HG03558 (cell line): ENCODE data around the gene MROH7.

Experiments used
- ATAC-seq: cut with Tn5 transposase; IDR thresholded peaks from one replicate; pipeline ENCODE4 v1.9.1; 2021; ENCODE audit warnings: moderate number of reproducible peaks; ENCODE audit not compliant: unreplicated experiment; ENCODE audit errors: extremely low read depth

The MROH7 gene

DNA sequence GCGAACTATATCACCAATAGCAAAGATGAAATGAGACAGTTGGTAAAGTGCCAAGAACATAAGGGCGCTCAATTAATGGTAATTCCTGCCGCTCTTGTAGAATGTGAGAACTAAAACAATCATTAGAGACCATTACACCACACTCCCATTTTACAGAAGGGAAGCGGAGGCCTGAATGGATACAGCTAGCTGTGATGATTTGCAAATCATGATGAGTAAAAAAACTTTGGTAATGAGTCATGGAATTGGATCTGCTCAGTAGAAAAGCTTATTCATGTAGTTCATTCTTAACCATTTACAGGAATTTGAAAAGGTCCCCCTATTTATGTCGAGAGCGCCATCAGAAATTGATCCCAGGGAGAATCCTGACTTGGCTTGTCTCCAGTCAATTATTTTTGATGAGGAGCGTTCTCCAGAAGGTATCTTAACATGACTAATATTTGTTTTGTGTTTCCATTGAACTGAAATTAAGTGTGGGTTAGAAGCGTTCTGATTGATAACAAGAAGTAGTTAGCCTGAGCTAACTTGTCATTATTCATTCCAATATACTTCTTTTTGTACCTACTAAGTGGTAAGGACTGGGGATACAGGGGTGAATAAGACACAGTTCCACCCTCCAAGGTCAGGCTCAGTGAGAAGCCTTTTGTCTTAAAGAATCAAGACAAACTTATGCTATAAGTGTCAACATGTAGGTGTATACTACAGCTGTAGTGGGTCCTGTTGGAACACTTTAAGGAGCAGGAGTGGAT is 74.9 kb downstream of the MROH7 start:
- no peak for ATAC-seq

DNA sequence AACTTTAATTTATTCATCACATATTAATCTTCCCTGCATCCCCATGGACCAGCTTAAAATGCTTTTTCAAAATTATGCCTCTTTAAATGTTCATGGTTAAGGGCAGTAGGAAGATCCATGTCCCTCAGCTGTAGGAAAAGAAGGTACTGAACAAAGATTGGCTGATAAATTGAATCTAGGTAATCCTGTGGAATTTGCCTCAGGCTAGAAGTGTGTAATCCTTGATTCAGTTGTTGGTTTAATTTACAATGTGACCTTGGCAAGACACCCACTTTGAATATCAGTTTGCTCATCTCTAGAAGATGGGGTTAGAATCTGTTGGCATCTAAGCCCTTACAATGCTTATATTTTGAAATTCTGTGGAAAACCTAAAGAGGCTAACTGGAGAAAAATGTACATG is 80.1 kb downstream of the MROH7 start:
- no peak for ATAC-seq

DNA sequence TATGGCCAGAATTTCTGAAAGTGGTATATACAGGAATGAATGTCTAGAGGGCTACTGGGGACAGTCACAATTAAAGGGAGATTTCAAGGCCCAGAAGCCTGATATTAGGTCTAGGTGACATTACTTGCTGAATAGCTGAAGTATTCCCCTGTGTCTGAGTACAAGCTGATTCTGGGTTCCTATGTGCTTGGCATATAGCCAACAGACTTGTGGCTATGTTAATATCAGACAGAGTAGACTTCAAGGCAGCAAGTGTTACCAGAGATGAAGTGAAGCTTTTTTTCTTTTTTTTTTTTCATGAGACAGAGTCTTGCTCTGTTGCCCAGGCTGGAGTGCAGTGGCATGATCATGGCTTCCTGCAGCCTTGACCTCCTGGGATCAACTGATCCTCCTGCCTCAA is 82.4 kb downstream of the MROH7 start:
- no peak for ATAC-seq

DNA sequence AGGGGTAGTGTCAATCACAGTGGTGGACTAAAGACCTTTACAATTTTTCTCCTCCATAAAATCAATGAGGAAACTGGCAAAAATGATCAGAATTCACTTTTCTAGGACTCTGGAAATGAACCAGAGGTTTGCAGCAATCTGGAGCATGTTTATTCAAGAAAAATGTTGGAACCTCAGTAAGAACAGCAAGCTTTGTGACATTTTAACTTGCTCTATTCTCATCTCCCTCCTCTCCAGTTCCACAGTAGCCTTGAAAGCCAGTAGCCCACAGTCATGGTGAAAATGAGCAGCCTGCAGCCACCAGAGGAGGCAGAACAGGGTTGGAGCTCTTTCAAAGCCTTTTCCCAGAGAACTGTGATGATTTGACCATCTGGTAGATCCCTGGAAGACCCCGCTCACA is 83.2 kb downstream of the MROH7 start:
- ATAC-seq, result no peak

DNA sequence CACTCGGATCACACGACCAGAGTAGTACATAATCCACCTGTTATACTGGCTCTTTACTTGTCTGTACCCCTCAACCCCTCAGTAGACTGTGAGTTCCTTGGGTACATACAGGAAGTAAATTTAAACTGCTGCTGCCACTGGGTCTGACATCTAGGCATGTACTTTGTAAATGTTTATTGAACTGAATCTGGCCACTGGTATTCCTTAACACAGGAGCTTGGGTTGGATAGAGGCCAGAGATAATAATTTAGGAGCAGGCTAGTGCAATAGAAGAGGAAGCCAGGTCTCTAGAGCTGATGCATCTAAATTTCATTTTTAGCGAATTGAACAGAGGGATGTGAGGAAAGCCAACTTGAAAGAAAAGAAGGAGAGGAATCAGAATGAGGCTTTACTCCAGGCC is 86.4 kb downstream of the MROH7 start:
- no peak for ATAC-seq

DNA sequence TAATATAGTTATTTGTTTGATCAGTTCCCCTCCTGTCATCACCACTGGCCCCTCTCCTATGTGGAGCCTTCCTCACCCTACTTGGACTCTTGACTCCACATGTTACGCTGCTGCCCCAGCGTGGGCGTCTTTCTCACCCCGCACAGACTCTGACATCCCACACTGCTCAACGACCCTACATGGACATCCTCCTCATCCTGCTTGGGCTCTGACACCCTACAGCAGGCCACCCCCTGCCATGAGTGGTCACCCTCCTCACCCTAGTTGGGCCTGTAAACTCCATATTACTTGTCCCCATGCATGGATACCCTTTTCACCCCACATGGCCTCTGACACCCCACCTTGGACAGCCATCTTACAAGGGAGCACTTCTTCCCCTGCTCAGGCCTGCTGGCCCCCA is 95.1 kb downstream of the MROH7 start:
- ATAC-seq, result no peak

DNA sequence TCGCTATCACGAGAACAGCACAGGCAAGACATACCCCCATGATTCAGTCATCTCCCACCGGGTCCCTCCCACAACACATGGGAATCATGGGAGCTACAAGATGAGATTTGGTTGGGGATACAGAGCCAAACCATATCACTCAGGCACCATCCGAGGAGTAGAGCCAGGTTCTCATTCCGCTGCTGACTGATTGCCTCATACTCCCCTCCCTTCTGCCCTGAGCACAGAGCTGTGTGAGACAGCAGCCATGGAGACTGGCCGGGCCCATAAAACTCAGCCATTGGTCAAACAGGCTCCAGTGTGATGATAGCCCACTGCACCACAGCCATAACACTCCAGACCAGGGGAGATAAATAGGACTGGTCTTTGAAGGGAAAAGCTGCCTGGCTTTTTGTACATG is 96.7 kb downstream of the MROH7 start:
- no peak for ATAC-seq

DNA sequence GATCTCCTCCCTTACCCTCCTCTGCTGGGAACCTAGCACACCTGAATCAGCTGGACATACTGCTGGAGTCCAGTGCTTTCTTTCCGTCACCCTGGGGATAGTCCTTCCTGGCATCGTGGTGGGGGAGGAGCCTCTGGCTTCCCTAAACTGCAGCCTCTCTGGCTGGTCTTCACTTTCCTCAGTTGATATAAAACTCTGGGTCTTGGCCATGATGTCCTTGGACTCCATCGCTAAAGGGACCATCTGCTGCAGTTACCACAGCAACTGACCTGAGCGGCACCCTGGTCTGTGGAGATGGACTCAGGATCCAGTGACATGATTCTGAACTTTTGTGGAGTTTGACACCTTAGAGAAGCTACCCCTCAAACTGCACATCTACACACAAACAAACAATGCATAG is 99.9 kb downstream of the MROH7 start:
- ATAC-seq, result no peak

DNA sequence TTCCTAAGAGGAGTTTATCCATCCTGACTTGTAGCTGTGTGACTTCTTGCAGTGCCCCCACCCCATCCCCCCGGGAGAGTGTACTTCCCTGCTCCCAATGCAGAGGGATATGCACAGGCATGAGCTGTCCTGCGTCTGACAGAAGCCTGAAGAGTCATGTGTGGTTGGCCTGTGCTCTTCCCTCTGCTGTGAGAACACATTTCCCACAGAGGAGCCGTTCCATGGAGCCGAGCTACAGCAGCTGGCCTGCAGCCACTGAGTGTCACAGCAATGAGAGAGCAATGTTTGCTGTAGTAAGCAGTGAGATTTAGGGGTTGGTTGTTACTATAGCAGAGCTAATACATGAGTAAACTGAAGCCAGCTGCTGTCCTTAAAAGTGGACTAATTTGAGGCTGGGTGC is 100.7 kb downstream of the MROH7 start:
- ATAC-seq, result no peak

DNA sequence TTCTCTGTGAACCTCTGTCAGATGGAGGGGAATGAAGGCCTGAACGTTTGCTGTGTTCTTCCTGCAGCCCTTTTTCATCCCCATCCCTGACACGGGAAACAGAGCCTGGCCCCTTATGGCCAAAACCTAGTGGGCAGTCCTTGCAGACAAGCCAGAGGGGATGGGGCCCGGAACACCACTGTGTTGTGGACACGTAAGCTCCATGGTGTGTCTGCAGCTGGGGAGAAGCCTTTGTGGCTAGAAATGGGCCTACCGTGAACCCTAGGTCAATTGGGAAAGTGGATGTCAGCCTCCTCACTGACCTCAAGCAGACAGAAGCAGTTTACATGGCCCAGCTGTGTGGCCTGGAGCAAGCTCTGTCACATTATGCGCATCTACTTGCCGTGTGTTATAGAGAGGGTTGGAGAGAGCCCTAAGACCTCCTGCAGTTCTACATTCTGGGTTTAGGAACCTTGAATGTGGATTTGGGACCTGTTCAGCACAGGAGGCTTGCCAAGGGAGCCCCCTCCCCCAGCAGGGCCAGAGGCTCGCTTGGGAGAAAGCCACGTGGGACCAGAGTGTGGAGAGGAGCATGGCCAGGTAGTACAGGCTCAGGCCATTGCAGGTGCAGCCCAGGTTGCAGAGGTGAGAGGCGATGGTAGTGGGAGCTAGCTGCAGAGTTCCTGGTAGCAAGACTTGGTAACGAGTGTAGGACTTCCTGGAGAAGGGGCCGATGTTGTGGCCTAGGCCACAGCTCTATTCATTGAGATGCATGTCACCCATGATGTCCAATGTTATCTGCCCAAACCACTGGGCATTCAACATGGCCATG is 102.0 kb downstream of the MROH7 start:
- ATAC-seq, result no peak

DNA sequence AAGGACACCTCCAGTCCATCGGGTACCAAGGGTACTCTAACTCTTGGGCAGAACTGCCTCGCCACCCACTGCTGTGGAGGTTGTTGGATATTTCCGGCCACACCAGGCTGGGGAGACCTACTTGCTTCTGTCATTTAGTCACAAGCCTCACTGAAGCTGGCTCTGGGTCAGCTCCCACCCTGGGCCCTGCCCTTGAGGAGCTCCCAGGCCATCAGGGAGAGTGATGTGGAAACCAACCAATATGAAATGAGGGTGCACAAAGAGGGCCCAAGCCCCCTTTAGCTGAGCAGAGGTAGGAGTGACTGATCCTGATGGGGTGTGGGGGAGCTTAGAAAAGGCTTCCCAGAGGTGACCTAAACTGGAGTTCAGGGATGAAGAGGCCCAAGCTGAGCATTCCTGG is 103.1 kb downstream of the MROH7 start:
- ATAC-seq, result no peak

DNA sequence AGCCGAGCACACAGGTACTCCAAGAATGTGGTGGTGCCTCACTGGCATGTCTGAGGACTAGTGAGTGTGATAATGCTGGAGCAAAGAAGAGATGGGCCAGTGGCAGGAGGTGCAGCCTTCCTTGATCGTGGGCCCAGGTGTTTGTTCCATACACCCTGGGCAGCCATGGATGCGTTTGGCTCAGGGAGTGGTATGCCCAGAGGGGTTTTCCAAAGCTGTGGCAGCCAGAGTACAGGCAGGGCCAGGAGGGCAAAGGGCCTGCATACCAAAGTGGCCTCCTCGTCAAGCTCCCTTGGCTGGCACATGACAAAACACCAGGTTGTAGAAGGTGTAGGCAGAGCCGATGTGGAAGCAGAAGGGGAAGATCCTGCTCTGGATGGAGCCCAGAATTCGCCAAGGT is 103.7 kb downstream of the MROH7 start:
- no peak for ATAC-seq

DNA sequence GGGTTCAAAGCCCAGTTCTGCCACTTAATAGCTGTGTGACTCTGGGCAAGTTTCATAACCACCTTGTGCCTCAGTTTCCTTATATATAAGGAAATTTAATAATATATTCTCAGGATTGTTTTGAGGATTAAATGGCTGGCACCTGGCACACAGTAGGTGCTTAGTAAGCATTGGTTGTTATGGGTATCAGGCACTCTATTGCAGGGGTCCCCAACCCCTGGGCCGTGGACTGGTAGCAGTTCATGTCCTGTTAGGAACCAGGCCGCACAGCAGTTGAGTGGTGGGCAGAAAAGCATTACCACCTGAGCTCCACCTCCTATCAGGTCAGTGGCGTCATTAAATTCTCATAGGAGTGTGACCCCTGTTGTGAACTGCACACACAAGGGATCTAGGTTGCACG is 104.3 kb downstream of the MROH7 start:
- no peak for ATAC-seq

DNA sequence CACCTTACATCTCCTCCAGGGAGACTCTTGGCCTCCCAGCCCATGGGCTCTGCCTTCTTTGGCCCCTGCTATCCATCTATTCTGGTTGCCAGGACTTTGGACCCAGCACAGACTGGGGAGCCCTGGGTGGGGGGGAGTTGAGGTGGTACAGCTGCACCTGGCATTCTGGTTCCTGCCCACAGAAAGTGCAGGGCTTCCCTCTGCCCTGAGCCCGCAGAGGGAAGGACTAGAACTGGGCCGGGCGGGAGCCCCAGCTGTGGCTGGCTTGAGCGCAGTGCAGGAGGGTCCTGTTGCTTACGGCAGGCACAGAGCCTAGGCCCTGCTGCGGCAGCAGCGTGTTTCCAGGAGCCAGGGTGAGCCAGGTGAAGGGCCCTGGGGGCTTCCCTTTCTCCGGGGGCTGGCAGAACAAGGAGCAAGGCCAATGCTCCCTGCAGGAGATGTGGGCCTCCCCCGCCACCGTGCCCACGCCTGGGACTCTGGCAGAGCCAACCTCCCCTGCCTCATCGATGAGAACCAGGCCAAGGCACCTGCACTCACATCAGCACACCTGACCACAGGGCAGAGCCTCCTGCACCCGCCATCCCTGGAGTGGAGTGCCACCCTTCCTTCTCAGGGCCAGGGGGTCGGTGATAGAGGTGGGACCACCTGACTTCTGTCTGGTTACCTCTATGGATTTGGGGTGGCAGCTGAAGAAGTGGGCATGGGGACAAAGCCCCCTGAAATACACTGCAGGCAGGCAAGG is 106.7 kb downstream of the MROH7 start:
- ATAC-seq, result no peak

DNA sequence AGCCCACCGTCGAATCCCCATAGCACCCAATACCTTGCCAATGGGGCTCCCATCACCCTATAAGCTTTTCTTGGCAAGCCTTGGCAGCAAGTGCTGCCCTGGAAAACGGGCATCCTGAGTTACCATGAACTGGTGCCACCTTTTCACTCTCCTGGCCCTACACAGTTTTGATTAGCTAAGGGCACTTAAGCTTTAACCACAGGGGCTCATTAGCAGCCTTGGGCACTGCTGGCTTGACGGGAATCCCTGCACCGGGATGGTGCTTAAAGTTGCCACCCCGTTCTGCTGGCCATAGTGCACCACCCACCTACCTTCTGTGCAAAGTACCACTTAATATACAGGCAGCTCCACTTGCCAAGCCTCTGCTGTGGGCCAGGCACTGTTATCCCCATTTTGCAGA is 109.0 kb downstream of the MROH7 start:
- ATAC-seq, result no peak

DNA sequence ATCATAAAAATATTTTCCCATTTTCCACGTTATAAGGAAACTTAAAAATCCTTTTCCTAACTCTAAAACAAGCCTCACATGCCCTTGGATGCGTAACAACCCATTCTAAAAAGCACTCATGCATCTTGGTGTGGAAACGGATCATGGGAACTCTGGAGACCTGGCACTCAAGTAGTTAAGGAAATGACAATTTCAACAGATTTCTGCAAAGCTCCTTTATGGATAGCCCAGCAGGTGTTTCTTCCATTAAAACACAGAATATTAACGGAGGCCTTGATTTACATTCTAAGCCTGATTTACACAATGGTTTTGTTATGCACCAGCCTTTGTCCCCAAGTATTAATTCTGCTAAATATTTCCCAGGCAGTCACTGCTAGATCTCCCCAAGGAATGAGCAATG is 109.8 kb downstream of the MROH7 start:
- no peak for ATAC-seq

DNA sequence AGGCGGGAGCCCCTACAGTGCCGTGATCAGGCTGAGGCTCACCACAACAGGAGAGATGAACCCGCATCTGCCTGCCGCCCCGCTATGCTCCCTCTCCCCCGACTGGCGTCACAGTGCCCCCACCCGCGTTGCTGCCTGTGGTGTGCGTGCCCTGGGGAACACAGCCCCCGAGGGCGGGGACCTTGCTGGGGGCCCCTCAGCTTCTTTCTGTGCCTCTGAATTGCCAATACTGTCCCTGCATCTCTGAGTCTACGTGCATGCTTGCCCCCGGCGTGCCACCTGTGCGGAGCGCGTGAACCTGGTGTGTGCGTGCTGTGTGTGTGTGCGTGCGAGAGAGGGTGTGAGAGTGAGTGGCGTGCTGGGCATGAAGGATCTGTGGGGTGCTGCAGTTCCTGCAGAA is 112.5 kb downstream of the MROH7 start:
- ATAC-seq, result no peak

DNA sequence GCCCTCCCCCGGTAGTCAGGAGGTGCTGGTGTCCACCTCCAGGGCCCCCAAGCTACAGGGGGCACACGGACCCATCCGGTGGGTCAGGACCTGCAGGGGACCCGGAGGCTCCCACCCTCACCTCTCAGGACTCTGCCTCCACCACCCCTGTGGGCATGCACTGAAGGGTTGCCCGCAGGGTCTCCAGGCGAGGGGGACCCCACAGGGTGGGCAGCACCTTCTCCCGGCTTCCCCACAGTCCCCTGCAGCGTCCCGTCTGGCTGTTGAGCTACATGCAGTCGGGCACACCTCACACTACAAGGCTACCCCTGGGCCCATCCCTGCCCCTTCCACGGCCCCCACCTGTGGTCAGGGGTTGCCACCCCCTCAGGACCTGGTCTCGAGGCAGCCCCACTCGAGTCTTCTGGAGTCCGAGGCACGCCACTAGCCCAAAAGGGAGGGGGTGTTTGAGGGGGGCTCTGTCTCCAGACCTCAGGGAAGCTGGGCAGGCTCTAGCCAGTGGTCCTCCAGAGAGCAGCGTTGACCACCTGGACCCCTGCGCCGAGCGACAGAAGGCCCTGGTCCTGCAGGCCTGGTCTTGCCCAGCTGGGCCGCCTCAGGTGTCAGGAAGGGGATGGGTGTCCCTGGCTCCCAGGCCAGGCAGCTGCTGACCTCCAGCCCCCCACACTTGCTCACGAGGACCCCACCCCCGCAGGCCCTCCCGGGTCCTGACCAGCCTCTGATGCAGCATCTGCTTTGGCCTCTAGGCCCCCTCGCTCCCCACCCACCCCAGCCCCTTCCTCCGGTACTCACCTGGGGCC is 113.1 kb downstream of the MROH7 start:
- ATAC-seq, result no peak

DNA sequence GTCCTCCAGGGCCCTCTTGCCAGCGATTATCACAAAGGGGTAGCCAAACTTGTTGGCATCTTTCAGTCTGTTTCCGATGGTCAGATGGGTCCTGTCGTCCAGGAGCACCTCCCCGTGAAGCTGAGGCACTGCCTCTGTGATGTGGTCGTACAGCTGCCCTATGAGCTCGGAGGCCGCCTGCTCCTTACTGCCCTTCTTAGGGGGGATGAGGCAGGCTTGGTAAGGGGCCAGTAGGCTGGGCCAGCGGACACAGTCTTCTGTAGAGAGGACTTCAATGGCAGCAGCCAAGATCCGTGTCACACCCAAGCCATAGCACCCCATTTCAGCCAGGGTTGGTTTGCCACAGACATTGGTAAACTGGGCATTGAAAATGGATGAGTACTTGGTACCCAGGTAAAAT is 116.2 kb downstream of the MROH7 start:
- ATAC-seq, result no peak

DNA sequence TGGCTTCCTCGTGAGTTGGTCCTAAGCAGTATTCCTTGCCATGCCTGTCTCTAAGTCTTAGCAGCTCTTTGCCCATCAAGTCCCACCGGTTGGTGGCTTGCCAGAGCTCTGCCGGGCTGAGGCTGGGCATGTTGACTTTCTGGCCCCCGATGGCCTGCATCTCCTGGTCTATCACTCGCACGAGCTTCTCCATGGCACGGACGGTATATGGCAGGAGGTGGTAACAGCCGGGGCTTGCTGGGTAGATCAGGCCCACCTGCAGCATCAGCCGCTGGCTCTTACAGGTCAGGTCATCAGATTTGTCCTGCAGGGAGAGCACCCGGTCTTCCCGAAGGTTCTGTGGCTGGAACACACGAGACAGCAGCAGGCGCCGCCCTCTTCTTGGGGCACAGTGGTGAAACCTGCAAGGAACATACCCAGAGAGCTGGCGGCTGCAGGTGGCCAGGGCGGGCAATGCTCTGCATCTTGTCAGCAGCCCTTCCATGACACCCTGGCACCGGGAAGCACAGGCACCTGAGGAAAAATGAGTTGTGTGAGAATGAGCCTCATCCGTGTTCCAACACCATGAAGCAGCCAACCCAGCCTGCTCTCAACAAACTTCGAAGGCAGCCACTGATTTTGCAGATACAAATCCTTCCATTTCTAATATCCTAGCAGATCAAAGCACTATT is 117.2 kb downstream of the MROH7 start:
- ATAC-seq, result no peak
